Measurements from ENCODE around the gene CYYR1.

The CYYR1 gene

DNA sequence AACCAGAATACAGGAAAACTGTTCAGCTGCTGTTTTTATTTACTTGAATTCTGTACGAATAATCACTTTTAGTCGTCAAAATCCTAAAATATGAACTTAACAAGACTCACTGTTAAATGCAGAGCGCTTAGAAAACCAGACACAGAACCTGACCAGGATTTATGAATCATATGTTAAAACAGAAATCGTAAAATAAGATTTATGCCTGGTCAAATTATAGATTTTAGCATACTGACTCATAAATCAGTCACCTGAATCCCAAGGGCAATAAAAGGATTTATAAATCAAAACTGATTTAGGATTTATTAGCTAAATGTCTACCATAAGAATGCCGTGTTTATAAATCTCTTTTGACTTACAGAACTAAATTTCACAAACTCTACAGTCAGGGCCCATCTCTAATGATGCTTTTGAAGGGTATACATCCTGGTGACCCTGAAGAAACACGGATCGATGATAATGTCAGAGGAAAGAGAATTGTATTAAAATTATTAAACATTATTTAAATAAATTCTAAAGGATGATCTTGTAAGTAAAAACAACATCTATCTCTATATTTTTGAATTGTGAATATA is 28.8 kb downstream of the CYYR1 start:
- Histone ChIP-seq H3K4me1 (ENCODE audit: control insufficient read depth, insufficient read depth, low read length) (no peaks in the 10 kb centered on the region), H3K36me3 (ENCODE audit: control insufficient read depth in 2 of 2, insufficient read depth in 1 of 2, low read length in 2 of 2) (no peaks in the 10 kb centered on the region), H3K9me3 (ENCODE audit: control insufficient read depth, insufficient read depth, low read depth, low read length) (no peaks in the 10 kb centered on the region), H3K27ac (ENCODE audit: extremely low read depth, low read depth, low read length) (no peak overlapping the region), H3K4me3 (ENCODE audit: low read depth, low read length) (no peak overlapping the region)
- POLR2A ChIA-PET = no interaction called here
- CTCF ChIA-PET = no interaction called here
- TF ChIP-seq ZNF23 (tag by site-specific recombination; IDR thresholded peaks at IDR 0.05; ENCODE audit: borderline replicate concordance) = no peak
- TF ChIP-seq ZNF266 (tag by site-specific recombination; IDR thresholded peaks at IDR 0.05; ENCODE audit: low read depth) = no peak
- TF ChIP-seq GLI4 (tag by site-specific recombination; IDR thresholded peaks at IDR 0.05) = no peak
- no peak for TF ChIP-seq ZNF704 (tag by site-specific recombination; IDR thresholded peaks at IDR 0.05)
- TF ChIP-seq ZNF747 (tag by site-specific recombination; IDR thresholded peaks at IDR 0.05) = no peak
- no peak for TF ChIP-seq ZNF529 (tag by site-specific recombination; IDR thresholded peaks at IDR 0.05; ENCODE audit: insufficient replicate concordance)
- TF ChIP-seq KLF7 (tag by site-specific recombination; IDR thresholded peaks at IDR 0.05; ENCODE audit: borderline replicate concordance) = no peak
- no peak for TF ChIP-seq ZFP37 (tag by site-specific recombination; IDR thresholded peaks at IDR 0.05)
- TF ChIP-seq, protein P1, sequence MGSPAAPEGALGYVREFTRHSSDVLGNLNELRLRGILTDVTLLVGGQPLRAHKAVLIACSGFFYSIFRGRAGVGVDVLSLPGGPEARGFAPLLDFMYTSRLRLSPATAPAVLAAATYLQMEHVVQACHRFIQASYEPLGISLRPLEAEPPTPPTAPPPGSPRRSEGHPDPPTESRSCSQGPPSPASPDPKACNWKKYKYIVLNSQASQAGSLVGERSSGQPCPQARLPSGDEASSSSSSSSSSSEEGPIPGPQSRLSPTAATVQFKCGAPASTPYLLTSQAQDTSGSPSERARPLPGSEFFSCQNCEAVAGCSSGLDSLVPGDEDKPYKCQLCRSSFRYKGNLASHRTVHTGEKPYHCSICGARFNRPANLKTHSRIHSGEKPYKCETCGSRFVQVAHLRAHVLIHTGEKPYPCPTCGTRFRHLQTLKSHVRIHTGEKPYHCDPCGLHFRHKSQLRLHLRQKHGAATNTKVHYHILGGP (tag by site-specific recombination; IDR thresholded peaks at IDR 0.05) = no peak

DNA sequence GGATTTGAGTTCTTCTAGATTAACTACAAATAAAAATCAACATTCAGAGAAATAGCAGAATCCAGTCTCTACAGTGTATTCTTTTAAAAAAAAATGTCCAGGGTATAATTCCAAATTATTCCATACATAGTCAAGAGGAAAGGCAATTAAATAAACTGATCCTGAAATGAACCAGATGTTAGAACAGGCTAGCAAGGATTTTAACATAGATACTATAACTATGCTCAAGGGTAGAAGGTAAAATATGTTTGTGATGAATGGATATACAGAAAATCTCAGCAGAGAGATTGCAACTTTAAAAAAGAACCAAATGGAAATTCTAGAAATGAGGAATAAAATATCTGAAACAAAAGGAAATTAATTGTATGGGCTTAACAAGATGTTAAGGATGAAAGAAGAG is 32.4 kb downstream of the CYYR1 start:
- POLR2A ChIA-PET = no interaction called here
- Histone ChIP-seq H3K4me3 (ENCODE audit: low read depth, low read length) (no peak overlapping the region), H3K9me3 (ENCODE audit: control insufficient read depth, insufficient read depth, low read depth, low read length) (no peaks in the 10 kb centered on the region), H3K27ac (ENCODE audit: extremely low read depth, low read depth, low read length) (no peak overlapping the region), H3K36me3 (ENCODE audit: control insufficient read depth in 2 of 2, insufficient read depth in 1 of 2, low read length in 2 of 2) (no peaks in the 10 kb centered on the region), H3K4me1 (ENCODE audit: control insufficient read depth, insufficient read depth, low read length) (no peaks in the 10 kb centered on the region)
- CTCF ChIA-PET = no interaction called here
- no peak for TF ChIP-seq ZNF202 (tag by site-specific recombination; IDR thresholded peaks at IDR 0.05; ENCODE audit: borderline replicate concordance)
- TF ChIP-seq, protein P2, sequence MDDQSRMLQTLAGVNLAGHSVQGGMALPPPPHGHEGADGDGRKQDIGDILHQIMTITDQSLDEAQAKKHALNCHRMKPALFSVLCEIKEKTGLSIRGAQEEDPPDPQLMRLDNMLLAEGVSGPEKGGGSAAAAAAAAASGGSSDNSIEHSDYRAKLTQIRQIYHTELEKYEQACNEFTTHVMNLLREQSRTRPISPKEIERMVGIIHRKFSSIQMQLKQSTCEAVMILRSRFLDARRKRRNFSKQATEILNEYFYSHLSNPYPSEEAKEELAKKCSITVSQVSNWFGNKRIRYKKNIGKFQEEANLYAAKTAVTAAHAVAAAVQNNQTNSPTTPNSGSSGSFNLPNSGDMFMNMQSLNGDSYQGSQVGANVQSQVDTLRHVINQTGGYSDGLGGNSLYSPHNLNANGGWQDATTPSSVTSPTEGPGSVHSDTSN (CRISPR knock-in tag; IDR thresholded peaks at IDR 0.05) = no peak
- TF ChIP-seq ZNF785 (tag by site-specific recombination; IDR thresholded peaks at IDR 0.05) = no peak
- TF ChIP-seq ZNF600 (tag by site-specific recombination; IDR thresholded peaks at IDR 0.05) = no peak
- no peak for TF ChIP-seq ZNF585B (tag by site-specific recombination; IDR thresholded peaks at IDR 0.05)
- TF ChIP-seq IKZF3 (tag by site-specific recombination; IDR thresholded peaks at IDR 0.05) = no peak
- TF ChIP-seq ZNF366 (tag by site-specific recombination; conservative IDR thresholded peaks at IDR 0.05) = no peak
- TF ChIP-seq ZNF623 (tag by site-specific recombination; IDR thresholded peaks at IDR 0.05) = no peak

GRCh38 chr21:26539566-26539965 is 33.5 kb downstream of the CYYR1 start:
- Histone ChIP-seq H3K36me3 (ENCODE audit: control insufficient read depth in 2 of 2, insufficient read depth in 1 of 2, low read length in 2 of 2) (no peaks in the 10 kb centered on the region), H3K27ac (ENCODE audit: extremely low read depth, low read depth, low read length) (no peak overlapping the region), H3K9me3 (ENCODE audit: control insufficient read depth, insufficient read depth, low read depth, low read length) (no peaks in the 10 kb centered on the region), H3K4me1 (ENCODE audit: control insufficient read depth, insufficient read depth, low read length) (no peaks in the 10 kb centered on the region), H3K4me3 (ENCODE audit: low read depth, low read length) (no peak overlapping the region)
- ChIA-PET POLR2A (no interaction called here), CTCF (no interaction called here)
- no peak for TF ChIP-seq ZNF76 (tag by site-specific recombination; IDR thresholded peaks at IDR 0.05; ENCODE audit: borderline replicate concordance, low read depth)
